ES-I3 (cell line): ENCODE results near the gene INO80D.
"Not testable (repeated sequence)": the region's sequence is repeated elsewhere in the genome, so short reads cannot be mapped to it uniquely, and the experiment has no call there.

ENCODE experiments used
- H3K36me3 ChIP-seq: 2 replicates; pipeline ENCODE4 v1.6.1; 2013; ENCODE audit warnings: mild to moderate bottlenecking, low read length, control low read depth, moderate library complexity; ENCODE audit not compliant: insufficient read depth
- H3K4me1 ChIP-seq: 2 replicates; pipeline ENCODE4 v1.6.1; 2013; ENCODE audit warnings: mild to moderate bottlenecking, control low read depth, low read length; ENCODE audit not compliant: insufficient read depth
- H3K9ac ChIP-seq: 2 replicates; pipeline ENCODE4 v1.6.1; 2013; ENCODE audit warnings: low read depth, mild to moderate bottlenecking, low read length, moderate library complexity
- H3K9me3 ChIP-seq: 2 replicates; pipeline ENCODE4 v1.6.1; 2013; ENCODE audit warnings: mild to moderate bottlenecking, low read length, moderate library complexity; ENCODE audit not compliant: control insufficient read depth, insufficient read depth

The INO80D gene

GRCh38 chr2:206069417-206069816, 16.6 kb downstream of the INO80D start:
- H3K9ac ChIP-seq, result no peak overlapping the region
- no peaks in the 10 kb centered on the region for H3K36me3 ChIP-seq
- H3K4me1 ChIP-seq, result peaks cover 2% of the 10 kb centered on the region; the same call in 1 of the 2 replicates
- H3K9me3 ChIP-seq, result no peaks in the 10 kb centered on the region

DNA sequence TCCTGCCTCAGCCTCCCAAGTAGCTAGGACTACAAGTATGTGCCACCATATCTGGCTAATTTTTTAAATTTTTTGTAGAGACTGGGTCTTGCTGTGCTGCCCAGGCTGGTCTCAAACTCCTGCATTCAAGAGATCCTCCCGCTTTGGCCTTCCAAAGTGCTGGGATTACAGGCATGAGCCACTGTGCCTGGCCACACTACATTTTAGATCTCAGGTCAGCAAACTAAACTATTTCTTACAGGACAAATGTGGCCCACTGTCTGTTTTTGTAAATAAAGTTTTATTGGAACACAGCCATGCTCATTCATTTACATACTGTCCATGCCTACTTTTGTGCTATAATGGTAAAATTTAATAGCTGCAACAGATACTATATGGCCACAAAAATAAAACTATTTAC, 17.8 kb downstream of the INO80D start:
- no peaks in the 10 kb centered on the region for H3K36me3 ChIP-seq
- no peaks in the 10 kb centered on the region for H3K9me3 ChIP-seq
- H3K9ac ChIP-seq, result no peak overlapping the region
- peaks cover 2% of the 10 kb centered on the region for H3K4me1 ChIP-seq

- Histone ChIP-seq H3K4me1 (peaks cover 4% of the 10 kb centered on the region), H3K9me3 (no peaks in the 10 kb centered on the region), H3K9ac (no peak overlapping the region), H3K36me3 (no peaks in the 10 kb centered on the region; the same call in 1 of the 2 replicates)
Measured at GRCh38 chr2:206064077-206064476, 21.9 kb downstream of the INO80D start.

DNA sequence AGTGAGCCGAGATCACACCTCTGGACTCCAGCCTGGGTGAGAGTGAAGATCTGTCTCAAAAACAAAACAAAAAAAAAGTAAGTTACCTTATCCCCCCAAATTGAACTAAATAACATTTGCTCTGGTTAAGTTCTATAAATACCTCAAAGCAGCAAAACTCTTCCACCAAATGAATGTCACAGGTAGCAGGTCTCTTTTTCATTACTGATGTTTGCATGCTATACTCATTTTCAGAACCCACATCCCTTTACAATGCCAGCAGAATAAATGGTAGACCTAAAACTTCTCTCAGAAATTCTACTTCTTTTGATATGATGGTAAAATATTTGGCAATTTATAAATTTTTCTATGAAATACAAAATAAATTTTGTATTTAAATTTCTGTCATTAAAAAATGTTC, 22.3 kb downstream of the INO80D start:
- no peaks in the 10 kb centered on the region for H3K9me3 ChIP-seq
- no peaks in the 10 kb centered on the region; the same call in 1 of the 2 replicates for H3K36me3 ChIP-seq
- H3K9ac ChIP-seq, result no peak overlapping the region
- H3K4me1 ChIP-seq, result peaks cover 4% of the 10 kb centered on the region

DNA sequence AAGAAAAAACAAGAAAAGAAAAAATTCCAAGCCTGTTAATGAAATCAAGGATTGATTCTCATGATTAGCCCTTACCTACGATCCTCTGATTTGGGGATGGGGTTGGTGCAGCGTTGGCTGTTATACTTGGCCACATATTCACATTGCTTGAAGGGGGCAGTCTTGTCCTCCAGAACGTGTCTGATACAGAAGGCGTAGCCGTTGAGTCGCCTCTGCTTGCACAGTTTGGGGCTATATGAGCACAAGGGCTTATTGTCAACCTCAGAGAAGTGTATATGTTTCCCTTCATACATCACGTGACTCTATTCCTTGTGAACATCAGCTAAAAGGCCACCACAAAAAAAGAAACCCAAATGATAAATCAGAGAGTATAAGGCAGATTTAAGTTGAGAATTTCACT, 23.2 kb downstream of the INO80D start:
- peaks cover 4% of the 10 kb centered on the region for H3K4me1 ChIP-seq
- no peaks in the 10 kb centered on the region; the same call in 1 of the 2 replicates for H3K36me3 ChIP-seq
- no peak overlapping the region for H3K9ac ChIP-seq
- no peaks in the 10 kb centered on the region for H3K9me3 ChIP-seq

GRCh38 chr2:206056286-206056685, 29.7 kb downstream of the INO80D start:
- Histone ChIP-seq H3K9me3 (no peaks in the 10 kb centered on the region), H3K9ac (no peak overlapping the region), H3K36me3 (peaks cover 8% of the 10 kb centered on the region), H3K4me1 (no peaks in the 10 kb centered on the region)

DNA sequence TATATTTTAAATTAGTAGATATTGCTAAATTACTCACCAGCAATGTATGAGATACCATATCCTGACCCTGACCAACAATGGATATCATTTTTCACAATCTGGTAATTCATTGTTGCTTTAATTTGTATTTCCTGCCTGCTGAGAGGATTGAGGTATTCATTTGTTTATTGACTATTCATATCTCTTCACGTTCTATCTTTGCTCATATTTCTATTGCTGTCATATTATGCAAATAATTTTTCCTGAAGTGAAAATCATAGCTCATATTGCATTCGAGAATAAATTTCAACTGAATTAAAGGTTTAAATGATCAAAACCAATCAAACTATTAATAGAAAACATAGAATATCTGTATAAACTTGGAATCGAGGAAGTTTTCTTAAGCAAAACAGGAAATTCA, 31.0 kb downstream of the INO80D start:
- Histone ChIP-seq H3K9me3 (no peaks in the 10 kb centered on the region), H3K9ac (no peak overlapping the region), H3K36me3 (peaks cover 8% of the 10 kb centered on the region), H3K4me1 (no peaks in the 10 kb centered on the region)

DNA sequence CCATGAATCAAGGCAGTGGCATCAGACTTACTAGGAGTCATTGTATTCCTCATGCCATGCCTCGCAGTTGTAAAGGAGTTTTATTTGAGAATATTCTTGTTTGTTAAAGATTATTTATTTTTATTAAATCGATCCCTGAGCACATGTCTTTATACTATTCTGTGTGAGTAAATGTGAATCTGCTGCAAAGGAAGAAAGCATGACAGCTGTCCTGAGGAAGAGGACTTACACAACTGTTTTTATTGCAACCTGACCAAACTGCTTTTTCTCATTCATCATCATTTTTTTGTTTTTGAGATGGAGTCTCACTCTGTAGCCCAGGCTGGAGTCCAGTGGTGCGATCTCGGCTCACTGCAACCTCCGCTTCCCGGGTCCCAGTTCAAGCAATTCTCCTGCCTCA, 34.1 kb downstream of the INO80D start:
- H3K36me3 ChIP-seq, result peaks cover 8% of the 10 kb centered on the region
- H3K9me3 ChIP-seq, result no peaks in the 10 kb centered on the region
- H3K9ac ChIP-seq, result no peak overlapping the region
- H3K4me1 ChIP-seq, result no peaks in the 10 kb centered on the region

GRCh38 chr2:206049392-206049791, 36.6 kb downstream of the INO80D start:
- Histone ChIP-seq H3K9me3 (no peaks in the 10 kb centered on the region), H3K36me3 (no peaks in the 10 kb centered on the region; the same call in 1 of the 2 replicates), H3K9ac (no peak overlapping the region), H3K4me1 (no peaks in the 10 kb centered on the region)

- H3K9me3 ChIP-seq, result no peaks in the 10 kb centered on the region
- no peaks in the 10 kb centered on the region for H3K4me1 ChIP-seq
- H3K36me3 ChIP-seq, result no peaks in the 10 kb centered on the region; the same call in 1 of the 2 replicates
- no peak overlapping the region for H3K9ac ChIP-seq
Measured at GRCh38 chr2:206045251-206045650, 40.7 kb downstream of the INO80D start.

DNA sequence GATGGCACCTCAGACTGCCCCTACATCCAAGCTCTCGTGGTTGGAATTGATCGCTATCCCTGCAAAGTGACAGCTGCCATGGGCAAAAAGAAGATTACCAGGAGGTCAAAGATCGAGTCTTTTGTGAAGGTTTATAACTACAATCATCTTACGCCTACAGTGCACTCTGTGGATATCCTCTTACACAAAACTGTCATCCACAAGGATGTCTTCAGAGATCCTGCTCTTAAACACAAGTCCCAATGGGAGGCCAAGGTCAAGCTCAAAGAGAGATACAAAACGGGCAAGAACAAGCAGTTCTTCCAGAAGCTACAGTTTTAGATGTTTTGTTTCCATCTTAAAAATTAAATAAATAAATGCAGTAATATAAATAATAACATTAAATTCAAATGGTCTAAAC, 45.4 kb downstream of the INO80D start:
- Histone ChIP-seq H3K36me3 (peaks cover 3% of the 10 kb centered on the region; the same call in 1 of the 2 replicates), H3K9ac (no peak overlapping the region), H3K4me1 (no peaks in the 10 kb centered on the region), H3K9me3 (no peaks in the 10 kb centered on the region)

- not testable (repeated sequence) for H3K36me3 ChIP-seq, H3K4me1 ChIP-seq, H3K9me3 ChIP-seq, H3K9ac ChIP-seq
Measured at GRCh38 chr2:206035393-206035792, 50.6 kb downstream of the INO80D start.

- H3K9ac ChIP-seq, H3K36me3 ChIP-seq, H3K4me1 ChIP-seq, H3K9me3 ChIP-seq: not testable (repeated sequence)
Measured at GRCh38 chr2:206033452-206033851, 52.5 kb downstream of the INO80D start.

GRCh38 chr2:206031950-206032567, 53.9 kb downstream of the INO80D start:
- Histone ChIP-seq H3K9ac (no peak overlapping the region), H3K9me3 (no peaks in the 10 kb centered on the region), H3K4me1 (no peaks in the 10 kb centered on the region), H3K36me3 (no peaks in the 10 kb centered on the region; the same call in 1 of the 2 replicates)

- H3K36me3 ChIP-seq, result no peaks in the 10 kb centered on the region; the same call in 1 of the 2 replicates
- no peak overlapping the region for H3K9ac ChIP-seq
- H3K4me1 ChIP-seq, result no peaks in the 10 kb centered on the region
- no peaks in the 10 kb centered on the region for H3K9me3 ChIP-seq
Measured at GRCh38 chr2:206031162-206031784, 54.7 kb downstream of the INO80D start.
